ENCODE measurements around the gene MYOM3. TPM values are rescaled to one million over a fixed set of nuclear protein-coding genes. Genes with fewer than 3 reads are reported as not detected.

Gene MYOM3
- total and polyA plus RNA-seq, 2 of the 13 experiments (the other 11 are each of a cell fraction or from before 2014, with no cell fraction given), result 5.8 to 15.3 TPM

- peak; percentile 64; the same call in 1 of the 2 replicates for TF ChIP-seq ZNF580 (CRISPR knock-in tag; IDR thresholded peaks at IDR 0.05; ENCODE audit: borderline replicate concordance, low read depth)
- no peak for TF ChIP-seq KLF15 (CRISPR knock-in tag; IDR thresholded peaks at IDR 0.05; ENCODE audit: borderline replicate concordance)
- TF ChIP-seq TAF1 (CRISPR knock-in tag; IDR thresholded peaks at IDR 0.05), result peak; percentile 60; the same call in 1 of the 2 replicates
- 0 out of 2 replicates have a peak, but pooled peaks have one; percentile 64 for TF ChIP-seq ZSCAN25 (CRISPR knock-in tag; IDR thresholded peaks at IDR 0.05)
- no peak for TF ChIP-seq KDM1A (CRISPR knock-in tag; IDR thresholded peaks at IDR 0.05)
- peak; percentile 56; the same call in 1 of the 2 replicates for TF ChIP-seq KDM6A (CRISPR knock-in tag; IDR thresholded peaks at IDR 0.05; ENCODE audit: low read depth)
- no peak for TF ChIP-seq SRSF4 (IDR thresholded peaks at IDR 0.05; ENCODE audit: low read depth, low read length, poor library complexity, severe bottlenecking)
- TF ChIP-seq TP53 (CRISPR knock-in tag; conservative IDR thresholded peaks at IDR 0.05), result no peak
- no peak for TF ChIP-seq ZSCAN31 (CRISPR knock-in tag; IDR thresholded peaks at IDR 0.05; ENCODE audit: low read depth)
- TF ChIP-seq JARID2 (CRISPR knock-in tag; IDR thresholded peaks at IDR 0.05; ENCODE audit: insufficient replicate concordance), result no peak
- TF ChIP-seq CBFB (CRISPR knock-in tag; IDR thresholded peaks at IDR 0.05), result no peak; the same call in 1 of the 2 replicates
- 0 out of 2 replicates have a peak, but pooled peaks have one; percentile 50 for TF ChIP-seq NR2F6 (IDR thresholded peaks at IDR 0.05)
- peak; percentile 46 for TF ChIP-seq NR2F6 (CRISPR knock-in tag; IDR thresholded peaks at IDR 0.05)
- TF ChIP-seq, protein P1, sequence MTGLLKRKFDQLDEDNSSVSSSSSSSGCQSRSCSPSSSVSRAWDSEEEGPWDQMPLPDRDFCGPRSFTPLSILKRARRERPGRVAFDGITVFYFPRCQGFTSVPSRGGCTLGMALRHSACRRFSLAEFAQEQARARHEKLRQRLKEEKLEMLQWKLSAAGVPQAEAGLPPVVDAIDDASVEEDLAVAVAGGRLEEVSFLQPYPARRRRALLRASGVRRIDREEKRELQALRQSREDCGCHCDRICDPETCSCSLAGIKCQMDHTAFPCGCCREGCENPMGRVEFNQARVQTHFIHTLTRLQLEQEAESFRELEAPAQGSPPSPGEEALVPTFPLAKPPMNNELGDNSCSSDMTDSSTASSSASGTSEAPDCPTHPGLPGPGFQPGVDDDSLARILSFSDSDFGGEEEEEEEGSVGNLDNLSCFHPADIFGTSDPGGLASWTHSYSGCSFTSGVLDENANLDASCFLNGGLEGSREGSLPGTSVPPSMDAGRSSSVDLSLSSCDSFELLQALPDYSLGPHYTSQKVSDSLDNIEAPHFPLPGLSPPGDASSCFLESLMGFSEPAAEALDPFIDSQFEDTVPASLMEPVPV (CRISPR knock-in tag; IDR thresholded peaks at IDR 0.05), result peak; percentile 46; the same call in 1 of the 2 replicates
- TF ChIP-seq MYC (CRISPR knock-in tag; IDR thresholded peaks at IDR 0.05; ENCODE audit: borderline replicate concordance), result peak; percentile 40; the same call in 1 of the 2 replicates
- TF ChIP-seq CCDC6 (CRISPR knock-in tag; IDR thresholded peaks at IDR 0.05), result peak; percentile 60
- TF ChIP-seq, protein P2, sequence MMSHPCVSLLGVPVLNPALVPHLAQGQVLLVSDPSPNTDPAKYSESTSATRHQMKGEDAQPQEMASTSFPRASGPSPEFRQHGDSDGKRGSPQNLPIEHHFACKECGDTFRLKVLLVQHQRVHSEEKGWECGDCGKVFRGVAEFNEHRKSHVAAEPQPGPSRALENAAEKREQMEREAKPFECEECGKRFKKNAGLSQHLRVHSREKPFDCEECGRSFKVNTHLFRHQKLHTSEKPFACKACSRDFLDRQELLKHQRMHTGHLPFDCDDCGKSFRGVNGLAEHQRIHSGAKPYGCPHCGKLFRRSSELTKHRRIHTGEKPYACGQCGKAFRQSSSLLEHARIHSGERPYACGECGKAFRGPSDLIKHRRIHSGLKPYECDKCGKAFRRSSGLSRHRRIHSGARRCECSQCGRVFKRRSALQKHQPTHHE (CRISPR knock-in tag; IDR thresholded peaks at IDR 0.05; ENCODE audit: borderline replicate concordance), result 0 out of 2 replicates have a peak, but pooled peaks have one; percentile 46
- TF ChIP-seq, protein P3, sequence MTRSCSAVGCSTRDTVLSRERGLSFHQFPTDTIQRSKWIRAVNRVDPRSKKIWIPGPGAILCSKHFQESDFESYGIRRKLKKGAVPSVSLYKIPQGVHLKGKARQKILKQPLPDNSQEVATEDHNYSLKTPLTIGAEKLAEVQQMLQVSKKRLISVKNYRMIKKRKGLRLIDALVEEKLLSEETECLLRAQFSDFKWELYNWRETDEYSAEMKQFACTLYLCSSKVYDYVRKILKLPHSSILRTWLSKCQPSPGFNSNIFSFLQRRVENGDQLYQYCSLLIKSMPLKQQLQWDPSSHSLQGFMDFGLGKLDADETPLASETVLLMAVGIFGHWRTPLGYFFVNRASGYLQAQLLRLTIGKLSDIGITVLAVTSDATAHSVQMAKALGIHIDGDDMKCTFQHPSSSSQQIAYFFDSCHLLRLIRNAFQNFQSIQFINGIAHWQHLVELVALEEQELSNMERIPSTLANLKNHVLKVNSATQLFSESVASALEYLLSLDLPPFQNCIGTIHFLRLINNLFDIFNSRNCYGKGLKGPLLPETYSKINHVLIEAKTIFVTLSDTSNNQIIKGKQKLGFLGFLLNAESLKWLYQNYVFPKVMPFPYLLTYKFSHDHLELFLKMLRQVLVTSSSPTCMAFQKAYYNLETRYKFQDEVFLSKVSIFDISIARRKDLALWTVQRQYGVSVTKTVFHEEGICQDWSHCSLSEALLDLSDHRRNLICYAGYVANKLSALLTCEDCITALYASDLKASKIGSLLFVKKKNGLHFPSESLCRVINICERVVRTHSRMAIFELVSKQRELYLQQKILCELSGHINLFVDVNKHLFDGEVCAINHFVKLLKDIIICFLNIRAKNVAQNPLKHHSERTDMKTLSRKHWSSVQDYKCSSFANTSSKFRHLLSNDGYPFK (CRISPR knock-in tag; IDR thresholded peaks at IDR 0.05; ENCODE audit: borderline replicate concordance), result peak; percentile 22; the same call in 1 of the 2 replicates
- TF ChIP-seq YEATS2 (CRISPR knock-in tag; IDR thresholded peaks at IDR 0.05; ENCODE audit: borderline replicate concordance), result no peak; the same call in 1 of the 2 replicates
These were observed 3.4 kb downstream of the MYOM3 start (continued) for GRCh38 chr1:24108334-24109165.

Data from HepG2 (cell line).